Common myeloid progenitor, CD34-positive (primary cell): ENCODE measurements around the gene FAM171A2.
A peak's percentile ranks its signal among the peaks of the same experiment; 100 is the strongest.

Source experiments
- CTCF ChIA-PET: fragments of 350-600 bp; sonication (Branson Sonifier 250); formaldehyde crosslinking; loops from one replicate; lab custom pipeline; 2021; ENCODE audit warnings: antibody characterized with exemption; lab: Charles Lee
- POLR2A ChIA-PET: fragments of 350-600 bp; sonication (Branson Sonifier 250); formaldehyde crosslinking; loops from one replicate; lab custom pipeline; 2021; ENCODE audit warnings: antibody characterized with exemption; lab: Charles Lee
- DNase-seq, 3 donors: peaks; one replicate each; pipeline versions ENCODE4 v3.0.0 to v3.0.0-alpha.2; 2013
- H3K27ac ChIP-seq, 2 experiments: 1 replicate in 1 of 2; 2 replicates in 1 of 2; pipeline ENCODE4 v1.7.0; 2013; ENCODE audit warnings: inconsistent platforms in 2 of 2, low read length in 2 of 2, mild to moderate bottlenecking in 2 of 2, low read depth in 1 of 2, moderate library complexity in 1 of 2; ENCODE audit not compliant: severe bottlenecking in 2 of 2, insufficient read depth in 1 of 2, poor library complexity in 1 of 2
- H3K27me3 ChIP-seq, 5 experiments: replicated peaks in 2 of 5; 1 replicate in 3 of 5; 2 replicates in 2 of 5; pipeline versions ENCODE4 v1.6.1 to v1.7.0; 2013; ENCODE audit warnings: low read length in 4 of 5, mild to moderate bottlenecking in 2 of 5, moderate library complexity in 2 of 5, inconsistent platforms in 1 of 5; ENCODE audit not compliant: insufficient read depth in 5 of 5, control insufficient read depth in 4 of 5
- H3K36me3 ChIP-seq, 4 experiments: 1 replicate in 2 of 4; 2 replicates in 2 of 4; pipeline versions ENCODE4 v1.6.1 to v1.7.0; 2013; ENCODE audit warnings: low read length in 3 of 4, control low read depth in 1 of 4, mild to moderate bottlenecking in 1 of 4; ENCODE audit not compliant: control insufficient read depth in 4 of 4, insufficient read depth in 4 of 4
- H3K4me1 ChIP-seq, 4 experiments: 1 replicate in 3 of 4; 2 replicates in 1 of 4; pipeline versions ENCODE4 v1.6.1 to v1.7.1; 2013; ENCODE audit warnings: low read length in 3 of 4, mild to moderate bottlenecking in 3 of 4, control low read depth in 1 of 4, inconsistent platforms in 1 of 4, moderate library complexity in 1 of 4; ENCODE audit not compliant: control insufficient read depth in 4 of 4, insufficient read depth in 4 of 4; ENCODE audit errors: control extremely low read depth in 1 of 4
- H3K4me3 ChIP-seq, 7 experiments: 1 replicate in 4 of 7; 2 replicates in 3 of 7; pipeline versions ENCODE4 v1.5.1 to v1.7.0; 2013; ENCODE audit warnings: mild to moderate bottlenecking in 7 of 7, low read length in 6 of 7, moderate library complexity in 6 of 7, inconsistent platforms in 2 of 7, low read depth in 2 of 7, control low read depth in 1 of 7; ENCODE audit not compliant: insufficient read depth in 4 of 7, control insufficient read depth in 1 of 7; ENCODE audit errors: extremely low read depth in 1 of 7
- H3K9me3 ChIP-seq, 5 experiments: 1 replicate in 4 of 5; 2 replicates in 1 of 5; pipeline versions ENCODE4 v1.6.1 to v1.7.1; 2013; ENCODE audit warnings: low read length in 4 of 5, mild to moderate bottlenecking in 2 of 5, inconsistent platforms in 1 of 5, low read depth in 1 of 5, moderate library complexity in 1 of 5; ENCODE audit not compliant: control insufficient read depth in 4 of 5, insufficient read depth in 2 of 5; ENCODE audit errors: control extremely low read depth in 1 of 5
- WGBS: methylation state at CpG from one replicate; pipeline ENCODE4 v1.1.5; 2013; ENCODE audit not compliant: insufficient coverage; 5-methylcytosine and 5-hydroxymethylcytosine counted together

FAM171A2 gene

GRCh38 chr17:44324092-44324570 lies 39.5 kb downstream of the FAM171A2 start:
- H3K9me3 ChIP-seq = no peaks in the 10 kb centered on the region
- POLR2A ChIA-PET = interaction anchor here (0.7 to 0.8 kb wide), 2 partner anchors 9 to 258 kb away, joined by 3 read pairs; partner anchors contain the start of gene LSM12
- H3K4me1 ChIP-seq = peaks cover 0 to 29% (median 25%) of the 10 kb centered on the region in 4 experiments
- no peak for DNase-seq
- H3K36me3 ChIP-seq = peaks cover 0 to 35% (median 25%) of the 10 kb centered on the region in 4 experiments
- H3K4me3 ChIP-seq = peak overlapping the region; percentile 51 to 87 (median 78)
- WGBS = 4% methylated on average over 30 of the region's 38 CpGs
- CTCF ChIA-PET = interaction anchor here (1.7 to 2.4 kb wide), 3 partner anchors 114 to 126 kb away, joined by 4 to 14 read pairs (median 5); no protein-coding TSS in a partner anchor
- peak overlapping the region in 1 of 2 experiments; percentile 61 for H3K27ac ChIP-seq
- no peaks in the 10 kb centered on the region for H3K27me3 ChIP-seq

GRCh38 chr17:44323359-44324091 lies 40.1 kb downstream of the FAM171A2 start:
- CTCF ChIA-PET = interaction anchor here (1.7 to 2.4 kb wide), 3 partner anchors 113 to 125 kb away, joined by 4 to 14 read pairs (median 5); no protein-coding TSS in a partner anchor
- 75% methylated on average over 18 of the region's 27 CpGs for WGBS

GRCh38 chr17:44322236-44322895 lies 41.3 kb downstream of the FAM171A2 start:
- Histone ChIP-seq H3K4me1 (peaks cover 0 to 29% (median 25%) of the 10 kb centered on the region in 4 experiments), H3K27me3 (peaks cover 0 to 13% (median 6%) of the 10 kb centered on the region in 5 experiments), H3K9me3 (no peaks in the 10 kb centered on the region), H3K36me3 (peaks cover 0 to 35% (median 25%) of the 10 kb centered on the region in 4 experiments), H3K4me3 (no peak overlapping the region), H3K27ac (no peak overlapping the region)
- DNase-seq = no peak
- ChIA-PET POLR2A (no interaction called here), CTCF (interaction anchor here (0.9 to 1.7 kb wide), 2 partner anchors 13 to 104 kb away, joined by 3 to 4 read pairs; no protein-coding TSS in a partner anchor)
- 98% methylated on average over 11 of the region's 11 CpGs for WGBS

More at GRCh38 chr17:44323359-44324091, 40.1 kb downstream of the FAM171A2 start:
- POLR2A ChIA-PET = interaction anchor here (0.7 kb wide), 1 partner anchor 9 kb away, joined by 3 read pairs; no protein-coding TSS in a partner anchor
- peak overlapping the region in 1 of 2 experiments; percentile 61 for H3K27ac ChIP-seq
- H3K4me3 ChIP-seq = peak overlapping the region in 6 of 7 experiments; percentile 51 to 87 (median 80)
- peaks cover 0 to 29% (median 25%) of the 10 kb centered on the region in 4 experiments for H3K4me1 ChIP-seq
- no peaks in the 10 kb centered on the region for H3K9me3 ChIP-seq
- peaks cover 0 to 35% (median 25%) of the 10 kb centered on the region in 4 experiments for H3K36me3 ChIP-seq
- no peak for DNase-seq
- H3K27me3 ChIP-seq = peaks cover 0 to 1% (median 0%) of the 10 kb centered on the region in 5 experiments

- Histone ChIP-seq H3K27me3 (peaks cover 5 to 22% (median 13%) of the 10 kb centered on the region in 5 experiments), H3K4me1 (peaks cover 0 to 29% (median 25%) of the 10 kb centered on the region in 4 experiments), H3K9me3 (no peaks in the 10 kb centered on the region), H3K4me3 (no peak overlapping the region), H3K36me3 (peaks cover 0 to 35% (median 25%) of the 10 kb centered on the region in 4 experiments), H3K27ac (no peak overlapping the region)
- no peak for DNase-seq
- POLR2A ChIA-PET = no interaction called here
- CTCF ChIA-PET = interaction anchor here (1.6 to 2.1 kb wide), 3 partner anchors 10 to 111 kb away, joined by 4 to 8 read pairs (median 8); no protein-coding TSS in a partner anchor
- 98% methylated on average over 15 of the region's 21 CpGs for WGBS
Observed at GRCh38 chr17:44321246-44322120, 42.2 kb downstream of the FAM171A2 start.

DNA sequence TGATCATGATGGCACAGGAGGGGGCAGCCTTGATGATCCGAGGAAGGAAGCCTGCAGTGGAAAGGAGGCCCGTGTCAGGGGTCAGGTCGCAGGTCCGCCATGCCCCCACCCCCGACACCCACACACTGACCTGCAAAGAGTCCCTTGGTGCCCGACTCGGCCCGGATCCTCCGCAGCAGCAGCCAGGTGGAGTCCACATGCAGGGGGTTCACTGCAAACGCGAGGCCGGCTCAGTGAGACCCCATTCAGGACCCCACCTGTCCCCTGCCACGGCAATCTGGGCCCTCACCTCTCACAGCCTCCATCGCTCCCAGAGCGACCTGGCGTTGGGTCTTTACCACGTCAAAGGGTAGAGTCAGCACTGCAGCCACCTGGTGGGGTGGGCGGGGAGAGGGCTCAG lies 43.6 kb downstream of the FAM171A2 start:
- Histone ChIP-seq H3K4me1 (peaks cover 0 to 22% (median 16%) of the 10 kb centered on the region in 4 experiments), H3K27ac (no peak overlapping the region), H3K9me3 (no peaks in the 10 kb centered on the region), H3K36me3 (peaks cover 0 to 35% (median 25%) of the 10 kb centered on the region in 4 experiments), H3K4me3 (no peak overlapping the region), H3K27me3 (peaks cover 9 to 34% (median 24%) of the 10 kb centered on the region in 5 experiments)
- WGBS = 98% methylated on average over 14 of the region's 18 CpGs
- DNase-seq = no peak
- CTCF ChIA-PET = interaction anchor here (1.0 to 2.1 kb wide), 4 partner anchors 10 to 214 kb away, joined by 3 to 8 read pairs (median 6); no protein-coding TSS in a partner anchor
- POLR2A ChIA-PET = no interaction called here
